CD4-positive, alpha-beta T cell treated with Interleukin-10 for 1 hour (primary cell): ENCODE results near the gene SGSM1.

Source experiments
- DNase-seq: peaks from one replicate; pipeline ENCODE4 v3.0.0-alpha.2; 2020

SGSM1 gene

GRCh38 chr22:24953384-24954113, 147.5 kb downstream of the SGSM1 start:
- DNase-seq, result no peak

- no peak for DNase-seq
Observed at GRCh38 chr22:24954114-24954463, 148.1 kb downstream of the SGSM1 start.

- no peak for DNase-seq
Observed at GRCh38 chr22:24954856-24955255, 148.8 kb downstream of the SGSM1 start.

DNA sequence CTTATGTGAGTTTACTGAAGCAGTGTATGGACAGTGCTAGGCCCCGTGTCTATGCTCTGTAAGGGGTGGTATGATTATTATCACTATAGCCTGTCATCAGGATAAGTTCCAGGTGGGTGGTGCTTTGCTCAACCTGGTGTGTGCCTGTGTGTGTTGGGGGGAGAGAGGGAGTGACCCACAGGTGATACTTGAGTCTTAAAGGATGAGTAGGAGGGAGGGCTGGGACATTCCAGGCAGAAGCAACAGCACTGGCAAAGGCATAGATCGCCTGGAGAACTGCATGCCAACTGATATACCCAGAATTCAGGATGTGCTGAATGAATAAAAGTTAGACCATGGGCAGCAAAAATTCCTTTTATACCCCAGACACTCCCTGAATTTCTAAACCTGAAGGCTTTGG, 151.0 kb downstream of the SGSM1 start:
- no peak for DNase-seq

DNA sequence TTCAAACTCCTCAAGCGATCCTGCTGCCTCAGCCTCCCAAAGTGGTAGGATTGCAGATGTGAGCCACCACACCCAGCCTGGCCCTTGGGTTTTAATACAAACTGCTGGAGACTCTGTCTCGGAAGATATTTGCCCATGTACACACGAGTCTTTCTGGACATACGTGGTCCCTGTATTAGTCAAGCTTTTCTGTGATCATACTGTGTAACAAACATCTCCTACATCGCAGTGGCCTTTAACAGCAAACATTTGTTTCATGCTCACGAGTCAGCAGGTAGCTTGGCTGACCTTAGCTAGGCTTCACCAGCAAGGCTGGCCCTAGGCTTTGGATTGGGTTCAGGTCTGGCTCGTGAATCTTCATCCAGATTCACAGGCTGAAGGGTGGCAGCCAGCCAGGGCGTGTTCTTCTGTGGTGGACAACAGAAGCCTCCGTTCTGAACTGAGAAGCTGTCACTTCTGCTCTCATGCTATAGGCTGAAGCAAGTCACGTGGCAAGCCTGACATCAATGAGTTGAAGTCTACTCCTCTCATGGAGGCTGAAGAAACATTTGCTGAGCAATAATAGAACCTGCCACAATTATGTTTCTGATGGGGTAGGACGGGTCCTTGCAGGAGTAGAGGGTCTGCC, 155.3 kb downstream of the SGSM1 start:
- DNase-seq, result no peak

DNA sequence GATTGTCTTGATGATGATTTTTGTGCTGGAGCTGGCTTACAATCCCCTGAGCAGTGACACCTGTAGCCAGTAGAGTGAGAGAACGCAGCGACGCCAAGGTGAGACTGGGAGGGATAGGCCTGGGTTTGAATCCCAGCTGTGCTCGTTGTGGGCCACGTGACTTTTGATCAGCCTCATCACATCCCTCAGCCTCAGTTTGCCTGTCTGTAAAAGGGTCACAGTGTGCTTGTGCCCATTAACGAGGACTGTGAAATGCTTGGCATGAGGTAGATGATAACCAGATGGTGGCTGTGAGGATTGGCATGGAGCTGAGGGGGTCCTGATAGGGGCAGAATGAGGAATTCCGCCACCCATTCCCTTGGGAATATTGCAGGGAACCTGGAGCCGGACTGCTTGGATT, 156.1 kb downstream of the SGSM1 start:
- no peak for DNase-seq

GRCh38 chr22:24962835-24963234, 156.8 kb downstream of the SGSM1 start:
- DNase-seq, result no peak

DNA sequence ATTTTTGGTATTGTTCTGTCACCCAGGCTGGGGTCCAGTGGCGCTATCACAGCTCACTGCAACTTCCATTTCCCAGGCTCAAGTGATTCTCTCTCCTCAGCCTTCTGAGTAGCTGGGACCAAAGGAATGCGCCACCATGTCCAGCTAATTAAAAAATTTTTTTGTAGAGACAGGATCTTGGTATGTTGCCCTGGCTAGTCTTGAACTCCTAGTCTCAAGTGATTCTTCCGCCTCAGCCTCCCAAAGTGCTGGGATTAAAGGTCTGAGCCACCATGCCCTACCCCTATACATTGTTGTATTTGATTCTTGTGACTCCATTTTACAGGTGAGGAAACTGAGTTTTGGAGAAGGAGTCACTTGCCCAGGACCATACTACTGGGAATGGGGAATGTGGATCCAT, 158.4 kb downstream of the SGSM1 start:
- no peak for DNase-seq

DNA sequence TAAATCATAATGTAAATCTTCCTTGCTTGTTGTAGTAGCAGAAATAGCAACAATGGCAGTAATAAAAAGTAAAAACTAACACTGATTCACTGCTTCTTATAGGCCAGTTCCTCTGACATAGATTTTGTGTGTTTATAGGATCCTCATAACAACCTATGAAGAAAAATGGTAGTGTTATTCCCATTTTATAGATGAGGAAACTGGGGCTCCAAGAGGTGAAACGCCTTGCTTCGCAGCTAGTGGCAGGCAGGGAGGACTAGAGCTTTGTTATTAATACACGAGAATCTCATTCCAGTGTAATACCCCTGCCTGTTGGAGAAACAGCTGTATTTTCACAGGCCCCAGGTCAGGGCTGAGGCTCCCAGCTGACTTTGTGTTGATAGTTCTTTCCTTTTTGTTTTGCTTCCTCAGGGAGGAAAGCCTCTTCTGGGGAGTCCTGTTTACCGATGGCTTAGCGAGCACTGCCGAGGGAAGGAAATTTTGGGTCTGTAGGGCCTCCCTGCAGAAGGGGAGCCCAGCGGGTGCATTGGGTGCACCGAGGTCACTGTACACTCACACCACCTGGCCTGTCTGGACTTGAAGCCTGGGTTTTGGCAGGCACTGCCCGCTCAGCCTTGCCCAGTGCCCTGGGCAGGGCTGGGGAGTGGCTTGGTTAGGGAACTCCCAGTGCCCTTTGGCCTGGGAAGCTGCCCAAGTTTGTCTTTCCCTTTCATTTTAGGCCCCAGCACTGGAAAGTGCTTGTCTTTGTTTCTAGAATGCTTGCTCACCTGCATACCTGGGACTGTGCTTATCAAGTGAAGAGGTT, 160.0 kb downstream of the SGSM1 start:
- DNase-seq, result no peak

DNA sequence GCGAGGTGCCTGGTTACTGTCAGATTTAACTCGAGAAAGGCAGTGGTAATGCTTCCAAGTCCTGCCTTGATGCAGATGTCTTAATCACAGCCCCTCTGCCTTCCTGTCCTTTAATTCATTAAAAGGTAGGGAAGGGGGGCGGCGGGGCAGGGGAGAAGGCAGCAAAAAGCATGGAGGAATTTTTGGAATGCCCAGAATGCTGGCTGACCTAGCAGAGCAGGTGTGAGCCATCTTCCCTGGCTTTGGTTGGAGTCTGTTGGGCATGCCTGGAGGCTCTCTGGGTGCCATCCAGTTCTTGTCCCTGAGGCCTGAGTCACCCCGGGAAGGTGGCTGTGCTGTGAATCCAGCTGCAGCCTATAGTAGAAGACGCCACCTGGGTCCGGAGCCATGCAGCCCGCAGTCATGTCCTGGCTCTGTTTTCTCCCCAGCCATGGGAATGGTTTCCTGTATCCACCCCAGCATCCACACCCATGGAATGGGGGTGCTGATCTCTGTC, 162.1 kb downstream of the SGSM1 start:
- DNase-seq, result no peak

GRCh38 chr22:24969560-24970301, 163.7 kb downstream of the SGSM1 start:
- no peak for DNase-seq

DNA sequence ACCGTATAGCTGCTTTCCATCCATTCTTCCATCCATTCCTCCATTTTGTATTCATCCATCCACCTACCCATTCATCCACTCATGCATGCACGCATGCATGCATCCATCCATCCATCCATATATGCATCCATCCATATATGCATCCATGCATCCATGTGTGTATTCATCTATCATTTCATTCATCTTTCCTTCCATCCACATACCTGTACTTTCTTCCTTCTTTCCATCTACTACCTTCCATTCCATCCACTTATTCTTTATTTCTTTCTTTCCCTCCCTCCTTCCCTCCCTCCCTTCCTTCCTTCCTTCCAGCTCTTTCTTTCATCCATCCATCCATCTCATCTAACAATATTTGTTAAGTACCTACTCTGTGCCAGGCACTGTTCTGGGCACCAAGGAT, 166.4 kb downstream of the SGSM1 start:
- no peak for DNase-seq

- DNase-seq, result no peak
Observed at GRCh38 chr22:24973872-24974271, 167.9 kb downstream of the SGSM1 start.

- no peak for DNase-seq
Observed at GRCh38 chr22:24975125-24975640, 169.2 kb downstream of the SGSM1 start.

DNA sequence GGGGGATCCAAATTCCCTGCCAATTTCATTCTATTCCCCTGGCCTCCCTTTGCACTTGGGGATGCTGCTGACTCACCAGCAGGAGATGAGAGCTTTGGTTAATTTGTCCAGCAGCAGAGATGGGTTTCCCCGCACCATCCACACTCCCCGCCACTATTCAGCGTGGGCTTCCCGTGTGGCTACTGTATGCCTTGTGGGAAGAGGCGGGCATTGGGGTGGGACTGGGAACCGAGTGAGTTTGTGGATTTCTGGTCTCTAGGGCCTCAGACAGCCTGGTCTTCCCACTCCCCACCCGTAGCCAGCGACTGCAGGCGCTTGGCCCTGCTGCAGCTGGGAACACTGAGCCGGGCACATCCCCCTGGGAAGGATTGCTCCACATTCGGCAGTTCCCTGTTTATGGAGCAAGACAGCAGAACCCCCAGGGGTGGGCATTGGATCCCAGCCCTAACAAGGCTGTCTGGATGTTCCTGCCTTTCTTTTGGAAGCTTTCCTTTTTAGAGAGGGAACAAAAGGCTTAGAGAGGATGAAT, 169.9 kb downstream of the SGSM1 start:
- no peak for DNase-seq

DNA sequence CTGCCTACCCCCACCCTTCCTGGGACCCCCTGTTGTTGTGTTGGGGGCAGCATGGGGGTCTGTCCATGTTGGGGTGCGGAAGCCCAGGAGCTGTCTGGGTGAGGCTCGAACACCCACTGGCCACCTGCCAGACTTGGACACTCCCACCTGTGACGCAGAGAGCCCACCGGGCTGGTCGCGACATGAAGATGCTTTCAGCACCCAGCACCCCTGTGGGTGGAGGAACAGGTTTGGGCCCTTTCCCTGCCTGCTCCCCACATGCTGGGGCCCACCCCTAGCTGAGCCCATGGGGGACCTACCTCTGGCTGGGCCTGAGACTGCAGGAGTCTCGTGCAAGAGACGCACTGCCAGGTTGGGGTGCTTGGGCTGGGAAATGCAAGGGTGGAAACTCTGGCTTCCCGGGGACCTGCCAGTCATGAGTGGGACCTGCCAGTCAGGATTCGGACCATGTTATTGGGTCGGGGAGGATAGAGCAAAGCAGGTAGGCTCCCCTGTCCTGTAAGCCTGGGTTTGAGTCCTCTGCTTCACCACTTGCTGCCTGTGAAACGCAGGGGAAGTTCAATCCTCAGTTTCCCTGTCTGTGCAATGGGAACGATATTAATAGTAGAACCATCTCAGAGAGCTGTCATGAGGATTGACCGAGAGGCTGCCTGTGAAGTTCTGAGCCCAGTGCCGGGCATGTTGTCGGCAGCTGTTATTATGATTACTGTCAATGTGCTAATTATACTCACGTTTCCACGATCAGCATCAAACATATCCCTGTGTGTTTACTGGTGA, 170.6 kb downstream of the SGSM1 start:
- no peak for DNase-seq
